Colonic mucosa (tissue), 4 donors: ENCODE results near the gene G2E3. TPM values are rescaled to one million over a fixed set of nuclear protein-coding genes. Genes with fewer than 3 reads are reported as not detected.
A peak's percentile ranks its signal among the peaks of the same experiment; 100 is the strongest.

ENCODE experiments used
- DNase-seq: peaks from one replicate; pipeline ENCODE4 v3.0.0-alpha.2; 2020
- H3K27ac ChIP-seq: fragments of 200-600 bp; one replicate; pipeline ENCODE4 v1.8.0; 2021
- H3K27me3 ChIP-seq: fragments of 200-600 bp; one replicate; pipeline ENCODE4 v1.8.0; 2021
- H3K36me3 ChIP-seq: fragments of 200-600 bp; one replicate; pipeline ENCODE4 v1.8.0; 2021
- H3K4me1 ChIP-seq: fragments of 200-600 bp; one replicate; pipeline ENCODE4 v1.8.0; 2021; ENCODE audit warnings: mild to moderate bottlenecking
- H3K4me3 ChIP-seq: fragments of 200-600 bp; one replicate; pipeline ENCODE4 v1.8.0; 2021
- H3K9ac ChIP-seq, 2 donors: one replicate each; pipeline ENCODE4 v1.7.0; 2013; ENCODE audit warnings: control low read depth in 2 of 2, low read depth in 2 of 2, low read length in 2 of 2
- H3K9me3 ChIP-seq: fragments of 200-600 bp; one replicate; pipeline ENCODE4 v1.8.0; 2021
- intact Hi-C: fragments of 100-400 bp; cut with DNase I; formaldehyde crosslinking; loops from one replicate; pipeline ENCODE4 v1.14.1; 2022
- total RNA-seq, 2 donors: library from RNA; stranded (reverse); fragmentation: NEBNext Ultra II Directional in 1 of 2; extraction: Animal tissue kit (Norgen Biotek cat#: 25700) in 1 of 2; gene quantifications; one replicate each; pipeline ENCODE4 v1.2.1, GENCODE V29; 2021
- TF ChIP-seq, protein P1 (sequence below): fragments of 200-600 bp; IDR thresholded peaks from one replicate; pipeline ENCODE4 v1.8.0; 2022; ENCODE audit warnings: antibody characterized with exemption, mild to moderate bottlenecking
- donor health status: healthy.
- donor health status: DM: no; HTN: no; CAD: no.
- donor health status: DM: no; HTN: no; CAD: no.

G2E3 gene
- total RNA-seq, 2 donors from 2014 or later, result 20.8 to 25.4 TPM

DNA sequence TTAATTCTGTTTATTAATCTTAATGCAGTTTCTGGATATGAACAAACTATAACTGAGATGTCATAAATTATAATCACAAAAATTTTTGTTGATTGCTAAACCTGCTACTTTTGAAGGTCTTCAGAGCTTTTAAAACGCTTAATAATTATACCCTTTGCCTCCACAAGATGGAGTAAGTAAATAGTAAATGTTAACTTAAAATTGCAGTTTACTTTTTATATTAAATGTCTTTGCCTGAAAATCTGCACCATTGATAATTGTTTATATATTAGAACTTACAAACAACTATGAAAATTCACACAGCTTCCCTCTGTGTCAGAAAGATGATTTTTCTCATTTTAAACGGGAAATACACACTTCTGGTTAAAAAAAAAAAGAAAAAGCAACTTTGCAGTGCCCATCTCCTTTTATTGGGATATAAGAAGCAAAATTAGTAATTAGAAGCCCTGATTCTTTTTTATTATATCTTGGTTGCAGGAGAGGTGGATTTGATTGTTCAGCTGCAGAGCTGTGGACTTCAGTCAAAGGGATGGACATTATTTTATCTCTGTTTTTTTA lies 98.7 kb downstream of the G2E3 start:
- intact Hi-C loops, result loop anchor here (5.0 kb wide), 1 partner anchor 250 kb away; no protein-coding TSS in a partner anchor

DNA sequence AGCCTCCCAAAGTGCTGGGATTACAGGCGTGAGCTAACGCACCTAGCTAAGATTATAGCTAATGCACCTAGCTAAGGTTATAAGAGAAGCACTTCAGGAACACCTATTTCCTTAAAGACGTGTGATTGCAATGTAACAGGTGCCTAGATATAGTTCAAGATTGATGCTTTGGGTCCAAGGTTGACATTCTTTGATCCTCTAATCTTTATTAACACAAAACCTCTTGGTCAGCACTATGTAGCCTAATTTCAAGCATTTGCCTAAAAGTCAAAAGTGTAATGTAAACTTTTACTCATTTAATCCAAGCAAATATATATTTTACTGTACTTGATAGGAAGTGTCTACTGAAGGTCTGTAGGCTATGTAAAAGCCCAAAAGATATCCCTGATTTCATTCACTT lies 99.7 kb downstream of the G2E3 start:
- Histone ChIP-seq H3K36me3 (no peaks in the 10 kb centered on the region), H3K27ac (no peak overlapping the region), H3K9ac (no peak overlapping the region), H3K27me3 (no peaks in the 10 kb centered on the region), H3K4me3 (no peak overlapping the region), H3K4me1 (no peaks in the 10 kb centered on the region), H3K9me3 (no peaks in the 10 kb centered on the region)
- no peak for DNase-seq
- intact Hi-C loops, result loop anchor here (5.0 kb wide), 1 partner anchor 249 kb away; no protein-coding TSS in a partner anchor
- TF ChIP-seq, protein P1, sequence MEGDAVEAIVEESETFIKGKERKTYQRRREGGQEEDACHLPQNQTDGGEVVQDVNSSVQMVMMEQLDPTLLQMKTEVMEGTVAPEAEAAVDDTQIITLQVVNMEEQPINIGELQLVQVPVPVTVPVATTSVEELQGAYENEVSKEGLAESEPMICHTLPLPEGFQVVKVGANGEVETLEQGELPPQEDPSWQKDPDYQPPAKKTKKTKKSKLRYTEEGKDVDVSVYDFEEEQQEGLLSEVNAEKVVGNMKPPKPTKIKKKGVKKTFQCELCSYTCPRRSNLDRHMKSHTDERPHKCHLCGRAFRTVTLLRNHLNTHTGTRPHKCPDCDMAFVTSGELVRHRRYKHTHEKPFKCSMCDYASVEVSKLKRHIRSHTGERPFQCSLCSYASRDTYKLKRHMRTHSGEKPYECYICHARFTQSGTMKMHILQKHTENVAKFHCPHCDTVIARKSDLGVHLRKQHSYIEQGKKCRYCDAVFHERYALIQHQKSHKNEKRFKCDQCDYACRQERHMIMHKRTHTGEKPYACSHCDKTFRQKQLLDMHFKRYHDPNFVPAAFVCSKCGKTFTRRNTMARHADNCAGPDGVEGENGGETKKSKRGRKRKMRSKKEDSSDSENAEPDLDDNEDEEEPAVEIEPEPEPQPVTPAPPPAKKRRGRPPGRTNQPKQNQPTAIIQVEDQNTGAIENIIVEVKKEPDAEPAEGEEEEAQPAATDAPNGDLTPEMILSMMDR, result no peak

More for the DNA sequence above, 98.7 kb downstream of the G2E3 start:
- TF ChIP-seq, protein P1, result peak; percentile 16
- no peaks in the 10 kb centered on the region for H3K36me3 ChIP-seq
- no peak overlapping the region for H3K9ac ChIP-seq
- no peak for DNase-seq
- no peak overlapping the region for H3K27ac ChIP-seq
- H3K4me1 ChIP-seq, result no peaks in the 10 kb centered on the region
- no peaks in the 10 kb centered on the region for H3K27me3 ChIP-seq
- H3K9me3 ChIP-seq, result no peaks in the 10 kb centered on the region
- no peak overlapping the region for H3K4me3 ChIP-seq

GRCh38 chr14:30669594-30669993 lies 110.6 kb downstream of the G2E3 start:
- TF ChIP-seq, protein P1, result no peak
- Histone ChIP-seq H3K4me1 (no peaks in the 10 kb centered on the region), H3K27ac (no peak overlapping the region), H3K36me3 (no peaks in the 10 kb centered on the region), H3K4me3 (no peak overlapping the region), H3K27me3 (no peaks in the 10 kb centered on the region), H3K9ac (no peak overlapping the region), H3K9me3 (no peaks in the 10 kb centered on the region)
- no peak for DNase-seq
- intact Hi-C loops, result no loop called here

Other genes with a start within 250 kb of the G2E3 start
- gene SCFD1, start 63.2 kb downstream of the G2E3 start, total RNA-seq, result 10 to 100 TPM; 70.2 to 78.7 TPM